Mucosa of descending colon (tissue), 3 donors: ENCODE data around the gene OS9. TPM values are rescaled to one million over a fixed set of nuclear protein-coding genes. Genes with fewer than 3 reads are reported as not detected.
A peak's percentile ranks its signal among the peaks of the same experiment; 100 is the strongest.

Experiments
- ATAC-seq: fragments of 200-7000 bp; cut with Tn5 transposase; one replicate; pipeline ENCODE4 v1.9.1; 2020; ENCODE audit warnings: mild to moderate bottlenecking, moderate library complexity
- DNase-seq, 3 donors: peaks; one replicate each; pipeline ENCODE4 v3.0.0-alpha.2; 2020
- H3K36me3 ChIP-seq: fragments of 200-600 bp; one replicate; pipeline ENCODE4 v1.8.0; 2021; ENCODE audit warnings: low read depth, mild to moderate bottlenecking
- H3K4me1 ChIP-seq: fragments of 200-600 bp; one replicate; pipeline ENCODE4 v1.8.0; 2021; ENCODE audit warnings: low read depth, mild to moderate bottlenecking
- H3K4me3 ChIP-seq: fragments of 200-600 bp; one replicate; pipeline ENCODE4 v1.8.0; 2021; ENCODE audit warnings: mild to moderate bottlenecking
- H3K9me3 ChIP-seq: fragments of 200-600 bp; one replicate; pipeline ENCODE4 v1.8.0; 2021; ENCODE audit warnings: mild to moderate bottlenecking
- intact Hi-C, 2 donors: fragments of 100-400 bp; cut with DNase I in 1 of 2; cut with micrococcal nuclease in 1 of 2; formaldehyde crosslinking; loops; one replicate each; pipeline versions ENCODE4 v1.11.0 to v1.11.1; 2022; cut with DNase I, micrococcal nuclease
- total RNA-seq, 3 donors: library from RNA; stranded (reverse); fragmentation: NEBNext Ultra II Directional in 2 of 3; extraction: Animal tissue kit (Norgen Biotek cat#: 25700) in 2 of 3; gene quantifications; one replicate each; pipeline versions ENCODE4 v1.2.1 to v1.2.4, GENCODE V29; 2021 to 2023
- TF ChIP-seq, protein P1 (sequence below): fragments of 200-600 bp; IDR thresholded peaks from one replicate; pipeline ENCODE4 v1.8.0; 2022; ENCODE audit warnings: antibody characterized with exemption, mild to moderate bottlenecking
- donor health status: DM: no; HTN: no; CAD: no; lungs with moderate emphysema.
- donor health status: DM: no; HTN: no; CAD: no.
- donor health status: DM: no; HTN: yes; CAD: no.

Gene OS9
- total RNA-seq, 3 donors from 2014 or later: 230 to 282 (median 282) TPM

- TF ChIP-seq, protein P1, sequence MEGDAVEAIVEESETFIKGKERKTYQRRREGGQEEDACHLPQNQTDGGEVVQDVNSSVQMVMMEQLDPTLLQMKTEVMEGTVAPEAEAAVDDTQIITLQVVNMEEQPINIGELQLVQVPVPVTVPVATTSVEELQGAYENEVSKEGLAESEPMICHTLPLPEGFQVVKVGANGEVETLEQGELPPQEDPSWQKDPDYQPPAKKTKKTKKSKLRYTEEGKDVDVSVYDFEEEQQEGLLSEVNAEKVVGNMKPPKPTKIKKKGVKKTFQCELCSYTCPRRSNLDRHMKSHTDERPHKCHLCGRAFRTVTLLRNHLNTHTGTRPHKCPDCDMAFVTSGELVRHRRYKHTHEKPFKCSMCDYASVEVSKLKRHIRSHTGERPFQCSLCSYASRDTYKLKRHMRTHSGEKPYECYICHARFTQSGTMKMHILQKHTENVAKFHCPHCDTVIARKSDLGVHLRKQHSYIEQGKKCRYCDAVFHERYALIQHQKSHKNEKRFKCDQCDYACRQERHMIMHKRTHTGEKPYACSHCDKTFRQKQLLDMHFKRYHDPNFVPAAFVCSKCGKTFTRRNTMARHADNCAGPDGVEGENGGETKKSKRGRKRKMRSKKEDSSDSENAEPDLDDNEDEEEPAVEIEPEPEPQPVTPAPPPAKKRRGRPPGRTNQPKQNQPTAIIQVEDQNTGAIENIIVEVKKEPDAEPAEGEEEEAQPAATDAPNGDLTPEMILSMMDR: no peak
- H3K4me3 ChIP-seq: no peak overlapping the region
- DNase-seq (no peak), ATAC-seq (no peak)
- peaks cover 21% of the 10 kb centered on the region for H3K4me1 ChIP-seq
- H3K36me3 ChIP-seq: no peaks in the 10 kb centered on the region
- H3K9me3 ChIP-seq: no peaks in the 10 kb centered on the region
- intact Hi-C loops: no loop called here
Measured at GRCh38 chr12:57758552-57759359, 64.8 kb downstream of the OS9 start.

DNA sequence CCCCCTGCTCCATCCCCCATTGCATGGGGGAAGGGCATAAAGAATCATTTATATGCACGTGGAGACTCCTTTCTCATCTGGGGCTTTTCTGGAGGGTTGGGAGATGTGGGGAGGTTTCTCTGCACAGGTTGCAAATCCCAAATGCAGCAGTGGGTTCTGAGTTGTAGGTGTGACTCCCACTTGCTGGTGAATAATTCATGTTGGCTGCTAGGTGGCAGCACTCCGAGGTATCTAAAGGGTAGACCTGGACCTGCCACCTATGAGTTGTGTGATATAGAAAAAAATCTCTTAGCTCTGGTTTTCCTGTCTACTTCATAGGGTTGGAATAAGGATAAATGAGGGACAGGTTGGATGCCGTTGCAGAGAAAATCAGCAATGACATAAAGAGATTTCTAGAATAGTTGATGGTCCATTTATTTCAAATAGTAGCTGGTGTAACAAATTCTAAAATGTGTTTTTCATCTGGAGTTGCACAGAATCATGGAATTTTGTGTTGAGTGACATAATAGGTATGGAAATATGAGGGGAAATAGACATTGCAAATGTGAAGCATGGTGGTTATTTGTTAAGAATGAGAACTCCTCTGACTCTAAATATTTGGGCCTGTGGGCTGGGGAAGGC lies 65.5 kb downstream of the OS9 start:
- Histone ChIP-seq H3K36me3 (no peaks in the 10 kb centered on the region), H3K4me1 (peaks cover 14% of the 10 kb centered on the region), H3K4me3 (no peak overlapping the region), H3K9me3 (no peaks in the 10 kb centered on the region)
- intact Hi-C loops: no loop called here
- ATAC-seq (no peak), DNase-seq (peak in 1 of 3 donors; percentile 42)
- TF ChIP-seq, protein P1: peak; percentile 13

DNA sequence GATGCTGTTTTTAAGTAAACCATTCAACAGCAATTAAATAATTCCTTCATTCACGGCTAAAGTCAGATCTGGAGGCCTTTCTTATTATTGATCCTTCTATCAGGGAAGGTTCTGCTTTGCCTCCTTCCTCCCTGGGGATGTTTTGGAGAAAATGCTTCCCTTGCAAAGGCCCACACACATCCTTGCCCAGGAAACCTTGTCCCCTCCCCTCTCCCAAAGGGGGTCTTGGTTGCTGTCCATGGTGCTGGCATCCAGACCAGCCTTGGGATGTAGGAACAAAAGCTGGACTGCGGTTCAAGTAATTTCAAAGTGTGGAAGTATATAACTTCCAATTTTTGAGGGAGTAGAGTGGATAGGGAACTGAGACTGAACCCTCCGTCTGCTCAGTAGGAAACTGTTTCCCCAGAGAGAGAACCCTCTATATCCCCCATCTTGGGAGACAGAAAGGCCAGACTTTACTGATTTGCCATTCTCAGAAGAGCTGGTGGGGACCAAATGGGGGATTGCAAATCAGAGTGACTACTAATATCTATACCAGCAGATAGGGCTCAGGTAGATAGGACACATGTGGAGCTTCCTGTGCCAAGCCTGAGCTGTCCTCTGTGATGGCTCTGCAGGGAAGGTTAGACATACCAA lies 66.5 kb downstream of the OS9 start:
- TF ChIP-seq, protein P1: no peak
- Histone ChIP-seq H3K4me1 (peaks cover 15% of the 10 kb centered on the region), H3K4me3 (no peak overlapping the region), H3K36me3 (no peaks in the 10 kb centered on the region), H3K9me3 (no peaks in the 10 kb centered on the region)
- ATAC-seq (no peak), DNase-seq (no peak)
- intact Hi-C loops: no loop called here

DNA sequence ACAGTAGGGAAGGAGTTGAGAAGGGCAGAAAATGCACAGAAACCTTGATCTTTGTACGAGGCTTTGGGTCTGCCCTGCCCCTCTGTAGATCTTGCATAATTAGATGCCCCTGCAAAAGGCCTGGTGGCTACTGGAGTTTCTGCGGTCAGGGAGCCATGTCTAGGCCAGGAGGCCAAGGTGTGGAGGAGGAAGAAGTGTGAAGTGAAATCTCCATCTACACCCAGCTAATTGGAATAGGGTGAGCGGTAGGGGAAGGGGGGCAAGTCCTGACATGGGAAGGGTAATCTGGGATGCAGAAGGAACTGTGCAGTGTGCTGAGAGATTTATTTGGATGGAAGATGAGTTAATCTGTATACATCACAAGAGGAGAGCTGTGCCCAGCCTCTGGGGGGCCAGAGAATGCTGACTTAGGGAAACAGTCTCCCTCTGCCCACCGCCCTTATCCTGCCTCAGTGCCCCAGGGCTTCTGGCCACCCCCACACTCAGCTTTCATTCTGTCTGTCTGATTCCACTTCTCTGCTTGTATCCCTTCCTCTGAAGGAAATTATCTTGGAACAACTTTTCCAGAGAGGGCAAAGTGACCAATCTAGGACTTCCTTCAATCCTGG lies 67.6 kb downstream of the OS9 start:
- no peak for DNase-seq
- no peak for ATAC-seq
- intact Hi-C loops: no loop called here

GRCh38 chr12:57762463-57762862 lies 68.5 kb downstream of the OS9 start:
- no peak overlapping the region for H3K4me3 ChIP-seq
- TF ChIP-seq, protein P1: no peak
- H3K9me3 ChIP-seq: no peaks in the 10 kb centered on the region
- H3K4me1 ChIP-seq: peaks cover 20% of the 10 kb centered on the region
- intact Hi-C loops: no loop called here
- H3K36me3 ChIP-seq: no peaks in the 10 kb centered on the region
- ATAC-seq (no peak), DNase-seq (no peak)

More for the DNA sequence above, 67.6 kb downstream of the OS9 start:
- no peaks in the 10 kb centered on the region for H3K36me3 ChIP-seq
- TF ChIP-seq, protein P1: no peak
- H3K9me3 ChIP-seq: no peaks in the 10 kb centered on the region
- peaks cover 19% of the 10 kb centered on the region for H3K4me1 ChIP-seq
- no peak overlapping the region for H3K4me3 ChIP-seq
